NCI-H345 treated with DMSO at 0.1 percent for 48 hours (cell line): Measurements from ENCODE around the gene ZFPM1.
"Not testable (repeated sequence)": the region's sequence is repeated elsewhere in the genome, so short reads cannot be mapped to it uniquely, and the experiment has no call there.

Experiments used
- DNase-seq: peaks from one replicate; lab custom pipeline; 2025; ENCODE audit not compliant: unreplicated experiment; lab: John Stamatoyannopoulos, UW

The ZFPM1 gene

GRCh38 chr16:88478889-88479792, 26.1 kb downstream of the ZFPM1 start:
- no peak for DNase-seq

- DNase-seq = no peak
These were observed 27.0 kb downstream of the ZFPM1 start for GRCh38 chr16:88479793-88480760.

- DNase-seq = no peak
These were observed 27.7 kb downstream of the ZFPM1 start for GRCh38 chr16:88480829-88481228.

- no peak for DNase-seq
These were observed 28.8 kb downstream of the ZFPM1 start for GRCh38 chr16:88481851-88482250.

GRCh38 chr16:88482630-88483391, 29.7 kb downstream of the ZFPM1 start:
- DNase-seq = no peak

GRCh38 chr16:88483392-88483641, 30.2 kb downstream of the ZFPM1 start:
- no peak for DNase-seq

GRCh38 chr16:88484505-88485365, 31.7 kb downstream of the ZFPM1 start:
- peak; percentile 14 for DNase-seq

GRCh38 chr16:88485366-88485741, 32.3 kb downstream of the ZFPM1 start:
- not testable (repeated sequence) for DNase-seq

- DNase-seq = no peak
These were observed 33.5 kb downstream of the ZFPM1 start for GRCh38 chr16:88486398-88487123.

GRCh38 chr16:88487124-88487432, 34.0 kb downstream of the ZFPM1 start:
- no peak for DNase-seq

GRCh38 chr16:88487920-88488851, 35.1 kb downstream of the ZFPM1 start:
- no peak for DNase-seq

GRCh38 chr16:88489163-88489741, 36.2 kb downstream of the ZFPM1 start:
- no peak for DNase-seq

- DNase-seq = no peak
These were observed 38.0 kb downstream of the ZFPM1 start for GRCh38 chr16:88491001-88491559.

- no peak for DNase-seq
These were observed 38.7 kb downstream of the ZFPM1 start for GRCh38 chr16:88491560-88492310.

GRCh38 chr16:88493879-88494278, 40.8 kb downstream of the ZFPM1 start:
- no peak for DNase-seq

GRCh38 chr16:88494335-88495154, 41.5 kb downstream of the ZFPM1 start:
- DNase-seq = no peak
